Neural crest cell (in vitro differentiated cells): ENCODE results near the gene GEMIN7. TPM values are rescaled to one million over a fixed set of nuclear protein-coding genes. Genes with fewer than 3 reads are reported as not detected.

Experiments
- DNase-seq: peaks from one replicate; pipeline ENCODE4 v3.0.0; 2021; ENCODE audit warnings: low read depth, mixed read lengths, low spot score
- H3K27ac Mint-ChIP-seq: one replicate; pipeline ENCODE4 v1.8.0; 2021; ENCODE audit warnings: mild to moderate bottlenecking, mixed read lengths; ENCODE audit not compliant: unreplicated experiment
- H3K27me3 Mint-ChIP-seq: 2 replicates; pipeline ENCODE4 v1.8.0; 2021; ENCODE audit warnings: low read depth, mild to moderate bottlenecking, mixed read lengths
- H3K36me3 Mint-ChIP-seq: 2 replicates; pipeline ENCODE4 v1.8.0; 2021; ENCODE audit warnings: low read depth, mild to moderate bottlenecking, mixed read lengths
- H3K4me1 Mint-ChIP-seq: 2 replicates; pipeline ENCODE4 v1.8.0; 2021; ENCODE audit warnings: mixed read lengths
- H3K4me3 Mint-ChIP-seq: one replicate; pipeline ENCODE4 v1.8.0; 2021; ENCODE audit warnings: mild to moderate bottlenecking, mixed read lengths
- H3K9me3 Mint-ChIP-seq: 2 replicates; pipeline ENCODE4 v1.8.0; 2021; ENCODE audit warnings: mixed read lengths
- CTCF ChIP-seq: fragments of 200-600 bp; sonication (generic); conservative IDR thresholded peaks from 2 replicates; pipeline ENCODE4 v1.5.0; 2021; ENCODE audit warnings: antibody characterized with exemption, mild to moderate bottlenecking
- total RNA-seq: library from RNA; stranded (reverse); gene quantifications from 2 replicates; pipeline ENCODE4 v1.2.1, GENCODE V29; 2021

The GEMIN7 gene
- total RNA-seq, 1 donor from 2014 or later: 36.2 TPM

- H3K36me3 Mint-ChIP-seq: no peaks in the 10 kb centered on the region
- H3K27ac Mint-ChIP-seq: no peak overlapping the region
- TF ChIP-seq CTCF: no peak
- no peaks in the 10 kb centered on the region for H3K27me3 Mint-ChIP-seq
- no peaks in the 10 kb centered on the region for H3K9me3 Mint-ChIP-seq
- H3K4me3 Mint-ChIP-seq: no peak overlapping the region
- H3K4me1 Mint-ChIP-seq: peaks cover 5% of the 10 kb centered on the region
- DNase-seq: no peak
Measured at GRCh38 chr19:45119582-45119981, 40.5 kb downstream of the GEMIN7 start.

GRCh38 chr19:45121827-45122345 is 42.8 kb downstream of the GEMIN7 start:
- Mint-ChIP-seq H3K27ac (no peak overlapping the region), H3K4me1 (peaks cover 4% of the 10 kb centered on the region), H3K27me3 (no peaks in the 10 kb centered on the region), H3K4me3 (no peak overlapping the region), H3K9me3 (no peaks in the 10 kb centered on the region), H3K36me3 (no peaks in the 10 kb centered on the region)
- TF ChIP-seq CTCF: no peak
- DNase-seq: no peak

DNA sequence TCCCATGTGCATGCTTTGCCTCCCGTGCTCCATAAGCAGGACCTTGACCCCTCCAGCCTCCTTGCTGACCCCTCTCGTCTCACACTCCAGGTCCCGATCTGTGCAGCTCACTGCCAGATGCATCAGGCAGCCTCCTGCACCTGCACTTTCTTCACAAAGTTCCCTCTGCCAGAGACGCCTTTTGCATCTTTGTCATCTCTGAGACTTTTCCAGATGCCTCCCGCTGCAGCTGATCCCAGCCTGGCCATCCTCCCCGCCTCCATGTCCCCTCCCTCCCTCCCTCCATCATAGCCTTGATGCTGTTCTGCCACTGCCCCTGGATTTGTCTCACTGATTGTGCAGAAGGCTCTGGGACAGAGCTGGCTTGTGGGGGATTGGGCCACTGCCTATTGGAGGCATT is 43.8 kb downstream of the GEMIN7 start:
- Mint-ChIP-seq H3K9me3 (no peaks in the 10 kb centered on the region), H3K27me3 (no peaks in the 10 kb centered on the region), H3K4me3 (no peak overlapping the region), H3K4me1 (no peaks in the 10 kb centered on the region), H3K27ac (no peak overlapping the region), H3K36me3 (no peaks in the 10 kb centered on the region)
- TF ChIP-seq CTCF: no peak
- no peak for DNase-seq

GRCh38 chr19:45123440-45123850 is 44.4 kb downstream of the GEMIN7 start:
- no peaks in the 10 kb centered on the region for H3K27me3 Mint-ChIP-seq
- H3K4me3 Mint-ChIP-seq: no peak overlapping the region
- DNase-seq: no peak
- TF ChIP-seq CTCF: no peak
- H3K36me3 Mint-ChIP-seq: no peaks in the 10 kb centered on the region
- no peaks in the 10 kb centered on the region for H3K4me1 Mint-ChIP-seq
- H3K9me3 Mint-ChIP-seq: no peaks in the 10 kb centered on the region
- H3K27ac Mint-ChIP-seq: no peak overlapping the region

DNA sequence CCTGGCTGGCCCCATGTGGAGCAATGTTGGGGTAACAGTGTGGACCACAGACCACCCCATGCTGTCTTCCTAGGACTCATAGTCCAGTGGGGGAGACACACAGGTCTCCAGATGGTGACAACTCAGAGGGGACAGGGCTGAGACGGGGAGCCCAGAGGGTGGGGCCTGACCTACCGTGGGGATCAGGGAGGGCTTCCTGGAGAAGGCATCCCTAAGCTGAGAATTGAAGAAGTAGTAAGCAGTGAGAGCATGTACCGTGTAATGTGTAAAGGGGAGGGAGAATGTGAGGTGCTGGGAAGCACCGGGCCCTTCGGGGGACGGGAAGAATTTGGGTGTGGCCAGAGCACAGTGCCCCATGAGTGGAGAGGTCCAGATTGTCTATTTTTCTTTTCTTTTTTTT is 45.0 kb downstream of the GEMIN7 start:
- Mint-ChIP-seq H3K36me3 (no peaks in the 10 kb centered on the region), H3K27me3 (no peaks in the 10 kb centered on the region), H3K9me3 (no peaks in the 10 kb centered on the region), H3K27ac (peak overlapping the region; percentile 43), H3K4me1 (no peaks in the 10 kb centered on the region), H3K4me3 (no peak overlapping the region)
- TF ChIP-seq CTCF: no peak
- DNase-seq: no peak

- no peak overlapping the region for H3K27ac Mint-ChIP-seq
- no peak for DNase-seq
- H3K4me3 Mint-ChIP-seq: no peak overlapping the region
- no peak for TF ChIP-seq CTCF
- no peaks in the 10 kb centered on the region for H3K36me3 Mint-ChIP-seq
- no peaks in the 10 kb centered on the region for H3K9me3 Mint-ChIP-seq
- H3K4me1 Mint-ChIP-seq: no peaks in the 10 kb centered on the region
- no peaks in the 10 kb centered on the region for H3K27me3 Mint-ChIP-seq
Measured at GRCh38 chr19:45125360-45125759, 46.3 kb downstream of the GEMIN7 start.
